ENCODE measurements around the gene KRTAP5-9.
"Not testable (repeated sequence)": the region's sequence is repeated elsewhere in the genome, so short reads cannot be mapped to it uniquely, and the experiment has no call there.

Gene KRTAP5-9

GRCh38 chr11:71572811-71573210 is 24.6 kb downstream of the KRTAP5-9 start:
- no peak overlapping the region for H3K4me2 ChIP-seq
- no peak overlapping the region for H3K9ac ChIP-seq
- no peak for TF ChIP-seq Cebpa-rat (IDR thresholded peaks at IDR 0.05)
- no peak overlapping the region for H3K27ac ChIP-seq
- H3K4me1 ChIP-seq = peaks cover 0 to 15% (median 11%) of the 10 kb centered on the region in 10 experiments; a peak in 16 of 20 replicates
- H3K4me3 ChIP-seq = no peak overlapping the region
- H4K20me1 ChIP-seq = no peaks in the 10 kb centered on the region; a peak in 1 of 22 replicates
- H3K9me3 ChIP-seq (replicated peaks in 1 of 11) = no peaks in the 10 kb centered on the region
- H3K36me3 ChIP-seq = no peaks in the 10 kb centered on the region
- H3K27me3 ChIP-seq = peaks cover 0 to 9% (median 0%) of the 10 kb centered on the region in 11 experiments; a peak in 3 of 22 replicates

- H3K4me3 ChIP-seq = no peak overlapping the region
- no peak overlapping the region for H3K9ac ChIP-seq
- H3K9me3 ChIP-seq (replicated peaks in 1 of 11) = no peaks in the 10 kb centered on the region
- no peaks in the 10 kb centered on the region for H4K20me1 ChIP-seq
- no peak overlapping the region for H3K27ac ChIP-seq
- H3K36me3 ChIP-seq = no peaks in the 10 kb centered on the region
- no peak for TF ChIP-seq Cebpa-rat (IDR thresholded peaks at IDR 0.05)
- no peaks in the 10 kb centered on the region for H3K27me3 ChIP-seq
- peak overlapping the region in 1 of 11 experiments; percentile 14; a peak in 1 of 22 replicates for H3K4me2 ChIP-seq
- H3K4me1 ChIP-seq = peaks cover 0 to 15% (median 11%) of the 10 kb centered on the region in 10 experiments; a peak in 16 of 20 replicates
Measured at GRCh38 chr11:71574418-71574817, 26.2 kb downstream of the KRTAP5-9 start.

- Histone ChIP-seq H4K20me1 (no peaks in the 10 kb centered on the region), H3K9me3 (replicated peaks in 1 of 11) (no peaks in the 10 kb centered on the region), H3K4me1 (peaks cover 0 to 26% (median 17%) of the 10 kb centered on the region in 10 experiments; a peak in 16 of 20 replicates), H3K27me3 (no peaks in the 10 kb centered on the region), H3K9ac (no peak overlapping the region), H3K4me3 (no peak overlapping the region), H3K27ac (no peak overlapping the region), H3K36me3 (no peaks in the 10 kb centered on the region), H3K4me2 (peak overlapping the region in 8 of 11 experiments; percentile 14 to 54 (median 46); a peak in 12 of 22 replicates)
- TF ChIP-seq Cebpa-rat (IDR thresholded peaks at IDR 0.05) = no peak
Measured at GRCh38 chr11:71575723-71576424, 27.7 kb downstream of the KRTAP5-9 start.

- not testable (repeated sequence) for H4K20me1 ChIP-seq; H3K4me3 ChIP-seq; H3K27ac ChIP-seq; H3K4me2 ChIP-seq; H3K27me3 ChIP-seq; H3K9ac ChIP-seq; H3K9me3 ChIP-seq (replicated peaks in 1 of 11); H3K36me3 ChIP-seq
- H3K4me1 ChIP-seq = peaks cover 6 to 32% (median 22%) of the 10 kb centered on the region in 10 experiments
Measured at GRCh38 chr11:71576688-71577465, 28.7 kb downstream of the KRTAP5-9 start.

GRCh38 chr11:71577469-71578004 is 29.3 kb downstream of the KRTAP5-9 start:
- H3K9ac ChIP-seq = no peak overlapping the region
- no peak overlapping the region for H3K27ac ChIP-seq
- no peak for TF ChIP-seq Cebpa-rat (IDR thresholded peaks at IDR 0.05)
- no peak overlapping the region for H3K4me3 ChIP-seq
- no peak overlapping the region for H3K4me2 ChIP-seq
- H3K36me3 ChIP-seq = no peaks in the 10 kb centered on the region
- no peaks in the 10 kb centered on the region for H3K27me3 ChIP-seq
- 0 out of 22 replicates have a peak, but pooled peaks cover 0 to 5% (median 0%) of the 10 kb centered on the region in 11 experiments for H4K20me1 ChIP-seq
- peaks cover 12 to 39% (median 28%) of the 10 kb centered on the region in 10 experiments for H3K4me1 ChIP-seq
- no peaks in the 10 kb centered on the region for H3K9me3 ChIP-seq (replicated peaks in 1 of 11)

GRCh38 chr11:71579513-71579912 is 31.3 kb downstream of the KRTAP5-9 start:
- H3K9ac ChIP-seq; H3K36me3 ChIP-seq; H4K20me1 ChIP-seq; H3K27me3 ChIP-seq; H3K27ac ChIP-seq; H3K9me3 ChIP-seq (replicated peaks in 1 of 11); H3K4me3 ChIP-seq: not testable (repeated sequence)
- H3K4me1 ChIP-seq = peaks cover 18 to 44% (median 34%) of the 10 kb centered on the region in 10 experiments
- 0 out of 22 replicates have a peak overlapping the region, but pooled peaks of 2 of the 11 experiments have one; percentile 23 to 24 for H3K4me2 ChIP-seq

GRCh38 chr11:71580057-71581003 is 32.1 kb downstream of the KRTAP5-9 start:
- Histone ChIP-seq H3K27me3 (no peaks in the 10 kb centered on the region), H3K4me1 (peaks cover 18 to 38% (median 29%) of the 10 kb centered on the region in 10 experiments), H3K4me2 (peak overlapping the region in 8 of 11 experiments; percentile 15 to 60 (median 24); a peak in 11 of 22 replicates), H3K9me3 (replicated peaks in 1 of 11) (no peaks in the 10 kb centered on the region), H3K4me3 (no peak overlapping the region), H3K36me3 (no peaks in the 10 kb centered on the region), H4K20me1 (0 out of 22 replicates have a peak, but pooled peaks cover 0 to 6% (median 0%) of the 10 kb centered on the region in 11 experiments), H3K27ac (no peak overlapping the region), H3K9ac (no peak overlapping the region)
- TF ChIP-seq Cebpa-rat (IDR thresholded peaks at IDR 0.05) = no peak

- no peak overlapping the region for H3K9ac ChIP-seq
- no peak overlapping the region for H3K27ac ChIP-seq
- H3K4me2 ChIP-seq = peak overlapping the region in 6 of 11 experiments; percentile 25 to 89 (median 59); a peak in 10 of 22 replicates
- H3K9me3 ChIP-seq (replicated peaks in 1 of 11) = no peaks in the 10 kb centered on the region
- no peaks in the 10 kb centered on the region for H3K27me3 ChIP-seq
- H3K36me3 ChIP-seq = no peaks in the 10 kb centered on the region
- TF ChIP-seq Cebpa-rat (IDR thresholded peaks at IDR 0.05) = no peak
- H4K20me1 ChIP-seq = 0 out of 22 replicates have a peak, but pooled peaks cover 0 to 6% (median 0%) of the 10 kb centered on the region in 11 experiments
- H3K4me3 ChIP-seq = no peak overlapping the region
- H3K4me1 ChIP-seq = peaks cover 18 to 31% (median 23%) of the 10 kb centered on the region in 10 experiments
Measured at GRCh38 chr11:71581826-71582225, 33.6 kb downstream of the KRTAP5-9 start.
